HepG2 (cell line): ENCODE data around the gene BLID. TPM values are rescaled to one million over a fixed set of nuclear protein-coding genes. Genes with fewer than 3 reads are reported as not detected.

Source experiments
- ATAC-seq: fragments of 200-7000 bp; cut with Tn5 transposase; 3 replicates; pipeline ENCODE4 v1.9.1; 2020; ENCODE audit warnings: mild to moderate bottlenecking, moderate library complexity
- BruUV-seq: library from RNA; stranded (reverse); fragments of 400-500 nt; replicated peaks from 2 replicates; lab custom pipeline; 2021; lab: Mats Ljungman, UMichigan
- CTCF ChIA-PET: fragments of 300-600 bp; formaldehyde crosslinking; extraction: SDS; loops from one replicate; lab custom pipeline; 2021; ENCODE audit warnings: low total read pairs, inconsistent platforms, low intra/inter-chr PET ratio; lab: Yijun Ruan, JAX
- POLR2A ChIA-PET: fragments of 350-600 bp; sonication (Branson Sonifier 250); formaldehyde crosslinking; loops from one replicate; lab custom pipeline; 2020; ENCODE audit warnings: antibody characterized with exemption, inconsistent platforms; lab: Yijun Ruan, JAX
- DNase-seq: peaks from one replicate; pipeline ENCODE4 v3.0.0-alpha.2; 2015; ENCODE audit warnings: low spot score
- FAIRE-seq: peaks from 3 replicates; lab custom pipeline; 2011; peaks lifted over from hg19 to GRCh38; lab: Jason Lieb, UNC
- H2AFZ ChIP-seq: one replicate; pipeline ENCODE4 v1.6.1; 2011; ENCODE audit warnings: low read length, inconsistent platforms
- H3K27ac ChIP-seq: fragments of 300-600 bp; 3 replicates; pipeline ENCODE4 v1.8.0; 2011; ENCODE audit warnings: mixed run types, mild to moderate bottlenecking, mixed read lengths, low read length, inconsistent platforms; ENCODE audit not compliant: insufficient read depth; ENCODE audit errors: extremely low read length
- H3K27me3 ChIP-seq, 2 experiments: fragments of 200-600 bp in 1 of 2; 2 replicates in 1 of 2; 3 replicates in 1 of 2; pipeline versions ENCODE4 v1.6.0 to v1.8.0; 2011; ENCODE audit warnings: low read length in 2 of 2, mild to moderate bottlenecking in 2 of 2, moderate library complexity in 2 of 2, inconsistent platforms in 1 of 2; ENCODE audit not compliant: insufficient read depth in 2 of 2, control insufficient read depth in 1 of 2
- H3K36me3 ChIP-seq, 2 experiments: fragments of 200-600 bp in 1 of 2; replicated peaks in 1 of 2; 2 replicates in 1 of 2; 3 replicates in 1 of 2; pipeline versions ENCODE4 v1.5.1 to v1.8.0; 2011; ENCODE audit warnings: low read length in 2 of 2, inconsistent platforms in 1 of 2; ENCODE audit not compliant: insufficient read depth in 2 of 2, control insufficient read depth in 1 of 2
- H3K4me1 ChIP-seq: 2 replicates; pipeline ENCODE4 v1.5.1; 2012; ENCODE audit warnings: low read length, inconsistent platforms; ENCODE audit not compliant: insufficient read depth
- H3K4me2 ChIP-seq: 2 replicates; pipeline ENCODE4 v1.6.0; 2011; ENCODE audit warnings: low read depth, low read length, inconsistent platforms
- H3K4me3 ChIP-seq, 3 experiments: fragments of 200-600 bp in 1 of 3; sonication (generic), shearing (Covaris generic) in 1 of 3; replicated peaks in 1 of 3; 2 replicates each; pipeline ENCODE4 v1.5.1; 2011 to 2016; ENCODE audit warnings: low read length in 3 of 3, inconsistent platforms in 2 of 3, low read depth in 2 of 3, mild to moderate bottlenecking in 2 of 3, control low read depth in 1 of 3, mixed read lengths in 1 of 3; ENCODE audit not compliant: insufficient read depth in 1 of 3
- H3K79me2 ChIP-seq: one replicate; pipeline ENCODE4 v1.6.1; 2011; ENCODE audit warnings: low read length, inconsistent platforms; ENCODE audit not compliant: insufficient read depth
- H3K9ac ChIP-seq: 2 replicates; pipeline ENCODE4 v1.6.0; 2011; ENCODE audit warnings: mild to moderate bottlenecking, low read depth, low read length, inconsistent platforms; ENCODE audit not compliant: insufficient read depth
- H3K9me3 ChIP-seq: 2 replicates; pipeline ENCODE4 v1.5.1; 2012; ENCODE audit warnings: mild to moderate bottlenecking, low read length
- H4K20me1 ChIP-seq: 2 replicates; pipeline ENCODE4 v1.6.0; 2011; ENCODE audit warnings: inconsistent platforms, mild to moderate bottlenecking, low read length, moderate library complexity; ENCODE audit not compliant: insufficient read depth
- AGO2 ChIP-seq: fragments of 200-400 bp; formaldehyde crosslinking; optimal IDR thresholded peaks from 2 replicates; pipeline ENCODE3; 2017; ENCODE audit warnings: mild to moderate bottlenecking, low read depth, low read length, moderate library complexity
- CBX2 ChIP-seq, 2 experiments: fragments of 200-600 bp in 1 of 2; sonication (generic); formaldehyde crosslinking in 1 of 2; IDR thresholded peaks; 2 replicates each; pipeline versions ENCODE4 v1.7.0 to v1.8.1; 2018 to 2022; ENCODE audit warnings: low read depth in 2 of 2, low read length in 1 of 2, mild to moderate bottlenecking in 1 of 2, missing genetic modification reagents in 1 of 2
- GABPB1 ChIP-seq: IDR thresholded peaks from 2 replicates; pipeline ENCODE4 v1.6.1; 2016; ENCODE audit warnings: mild to moderate bottlenecking, missing genetic modification reagents, moderate library complexity, missing compliant biosample characterization
- KLF12 ChIP-seq: sonication (generic); formaldehyde crosslinking; IDR thresholded peaks from 2 replicates; pipeline ENCODE4 v1.4.0; 2020; ENCODE audit warnings: missing genetic modification reagents, borderline replicate concordance
- MEIS1 ChIP-seq: sonication (generic); formaldehyde crosslinking; IDR thresholded peaks from 2 replicates; pipeline ENCODE4 v1.9.0; 2021; ENCODE audit warnings: mild to moderate bottlenecking, missing genetic modification reagents, moderate library complexity, borderline replicate concordance
- NR3C1 ChIP-seq: sonication (generic); formaldehyde crosslinking; IDR thresholded peaks from 2 replicates; pipeline ENCODE4 v1.4.0; 2020; ENCODE audit warnings: missing genetic modification reagents
- SAP130 ChIP-seq: IDR thresholded peaks from 2 replicates; pipeline ENCODE4 v1.6.1; 2016; ENCODE audit warnings: low read depth
- TAF15 ChIP-seq: fragments of 200-400 bp; formaldehyde crosslinking; IDR thresholded peaks from one replicate; pipeline ENCODE4 v1.6.1; 2018; ENCODE audit warnings: mild to moderate bottlenecking, low read depth, low read length; ENCODE audit not compliant: poor library complexity, severe bottlenecking
- ZNF30 ChIP-seq: sonication (generic); formaldehyde crosslinking; IDR thresholded peaks from 2 replicates; pipeline ENCODE4 v1.5.0; 2020; ENCODE audit warnings: mild to moderate bottlenecking, missing genetic modification reagents
- ZNF354B ChIP-seq: sonication (generic); formaldehyde crosslinking; IDR thresholded peaks from 2 replicates; pipeline ENCODE4 v1.8.0; 2022; ENCODE audit warnings: mild to moderate bottlenecking, missing genetic modification reagents
- ZNF550 ChIP-seq: sonication (generic); formaldehyde crosslinking; IDR thresholded peaks from 2 replicates; pipeline ENCODE4 v1.4.0; 2020; ENCODE audit warnings: mild to moderate bottlenecking, missing genetic modification reagents, borderline replicate concordance
- ZSCAN22 ChIP-seq: sonication (generic); formaldehyde crosslinking; IDR thresholded peaks from 2 replicates; pipeline ENCODE4 v1.4.0; 2020; ENCODE audit warnings: mild to moderate bottlenecking, missing genetic modification reagents
- WGBS: methylation state at CpG from one replicate; pipeline ENCODE4 v1.1.6; 2017; ENCODE audit warnings: low lambda C conversion rate; 5-methylcytosine and 5-hydroxymethylcytosine counted together
- in situ Hi-C: cut with HindIII; loops from 2 replicates; pipeline ENCODE4 v1.10.0; 2017; ENCODE audit warnings: low pct_unique_long_range_greater_than_20kb; ENCODE audit not compliant: extremely low pct_ligation_motif_present
- intact Hi-C: fragments of 100-400 bp; cut with micrococcal nuclease; formaldehyde crosslinking; loops from one replicate; pipeline ENCODE4 v1.10.0; 2022; ENCODE audit not compliant: unreplicated experiment
- polyA plus RNA-seq, 8 experiments: library from polyadenylated mRNA; depleted of rRNA in 3 of 8; stranded (reverse) in 7 of 8; unstranded in 1 of 8; fragments of >200 nt; fragmentation: Illumina TruSeq in 4 of 8; extraction: Trizol in 4 of 8; gene quantifications; 2 replicates each; pipeline versions ENCODE4 v1.2.1 to v1.2.3, GENCODE V29; 2011 to 2016; ENCODE audit warnings: low read depth in 4 of 8, missing spikeins in 1 of 8, mixed read lengths in 1 of 8; ENCODE audit not compliant: insufficient read depth in 1 of 8
- total RNA-seq, 5 experiments: library from RNA; depleted of rRNA; stranded (reverse); fragments of >200 nt; fragmentation: Illumina TruSeq; extraction: Trizol; gene quantifications; 2 replicates each; pipeline ENCODE4 v1.2.3, GENCODE V29; 2016; ENCODE audit warnings: low read depth in 1 of 5
- TF ChIP-seq, protein P1 (sequence below): sonication (generic); formaldehyde crosslinking; IDR thresholded peaks from 2 replicates; pipeline ENCODE4 v1.5.0; 2020; ENCODE audit warnings: mild to moderate bottlenecking, missing genetic modification reagents
- TF ChIP-seq, protein P2 (sequence below): sonication (generic); formaldehyde crosslinking; IDR thresholded peaks from 2 replicates; pipeline ENCODE4 v1.5.0; 2020; ENCODE audit warnings: missing genetic modification reagents, mild to moderate bottlenecking, borderline replicate concordance
- TF ChIP-seq, protein P3 (sequence below): sonication (generic); formaldehyde crosslinking; IDR thresholded peaks from 2 replicates; pipeline ENCODE4 v1.4.0; 2020; ENCODE audit warnings: missing genetic modification reagents, borderline replicate concordance
- TF ChIP-seq, protein P4 (sequence below): sonication (generic); formaldehyde crosslinking; IDR thresholded peaks from 2 replicates; pipeline ENCODE4 v1.4.0; 2020; ENCODE audit warnings: missing genetic modification reagents

Gene BLID
- total and polyA plus RNA-seq, 2 of the 13 experiments (the other 11 are each of a cell fraction or from before 2014, with no cell fraction given): not detected

DNA sequence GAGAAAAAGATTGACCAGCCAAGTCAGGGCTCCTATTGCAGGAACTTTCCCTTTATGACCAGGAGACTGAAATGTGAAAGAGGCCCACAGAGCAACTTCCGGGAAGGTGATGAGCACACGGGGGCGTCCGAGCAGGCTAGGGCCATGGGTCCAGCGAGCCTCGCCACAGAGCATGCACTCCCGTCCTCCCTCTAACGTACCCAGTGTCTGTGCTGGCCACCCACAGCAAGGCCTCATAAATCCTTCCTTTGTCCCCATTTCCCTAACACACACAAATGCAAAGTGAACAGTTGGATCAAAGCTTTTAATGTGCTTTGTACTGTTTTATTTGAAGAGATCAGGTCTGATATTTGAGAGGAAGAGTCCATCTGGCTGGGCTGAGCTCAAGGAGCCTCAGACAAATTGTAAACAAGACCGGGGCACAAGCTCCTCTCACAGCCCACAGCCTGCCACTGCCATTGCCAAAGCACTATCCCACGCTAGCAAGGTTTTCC lies 44.3 kb downstream of the BLID start:
- no peak overlapping the region for H3K27ac ChIP-seq
- H3K36me3 ChIP-seq: no peaks in the 10 kb centered on the region
- H3K4me3 ChIP-seq: no peak overlapping the region
- no peak overlapping the region for H2AFZ ChIP-seq
- no peaks in the 10 kb centered on the region for H4K20me1 ChIP-seq
- DNase-seq (no peak), FAIRE-seq (no peak)
- POLR2A ChIA-PET: no interaction called here
- BruUV-seq: no TSS peak
- no peak overlapping the region for H3K9ac ChIP-seq
- no peaks in the 10 kb centered on the region for H3K9me3 ChIP-seq
- H3K27me3 ChIP-seq: no peaks in the 10 kb centered on the region
- CTCF ChIA-PET: no interaction called here
- no peak overlapping the region for H3K4me2 ChIP-seq
- no peaks in the 10 kb centered on the region for H3K4me1 ChIP-seq
- H3K79me2 ChIP-seq: no peaks in the 10 kb centered on the region
- intact Hi-C loops: no loop called here
- TF ChIP-seq, protein P1, sequence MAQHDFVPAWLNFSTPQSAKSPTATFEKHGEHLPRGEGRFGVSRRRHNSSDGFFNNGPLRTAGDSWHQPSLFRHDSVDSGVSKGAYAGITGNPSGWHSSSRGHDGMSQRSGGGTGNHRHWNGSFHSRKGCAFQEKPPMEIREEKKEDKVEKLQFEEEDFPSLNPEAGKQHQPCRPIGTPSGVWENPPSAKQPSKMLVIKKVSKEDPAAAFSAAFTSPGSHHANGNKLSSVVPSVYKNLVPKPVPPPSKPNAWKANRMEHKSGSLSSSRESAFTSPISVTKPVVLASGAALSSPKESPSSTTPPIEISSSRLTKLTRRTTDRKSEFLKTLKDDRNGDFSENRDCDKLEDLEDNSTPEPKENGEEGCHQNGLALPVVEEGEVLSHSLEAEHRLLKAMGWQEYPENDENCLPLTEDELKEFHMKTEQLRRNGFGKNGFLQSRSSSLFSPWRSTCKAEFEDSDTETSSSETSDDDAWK: no peak
- no peak for TF ChIP-seq GABPB1 (CRISPR knock-in tag)
- TF ChIP-seq ZNF550 (CRISPR knock-in tag): no peak
- no peak for TF ChIP-seq NR3C1 (CRISPR knock-in tag)
- no peak for TF ChIP-seq CBX2 (IDR thresholded peaks at IDR 0.05; ENCODE audit: low read depth, low read length)
- TF ChIP-seq CBX2 (CRISPR knock-in tag; IDR thresholded peaks at IDR 0.05; ENCODE audit: low read depth): no peak
- TF ChIP-seq SAP130 (CRISPR knock-in tag): no peak
- TF ChIP-seq ZNF30: no peak
- no peak for TF ChIP-seq TAF15
- TF ChIP-seq ZSCAN22: no peak
- TF ChIP-seq, protein P2, sequence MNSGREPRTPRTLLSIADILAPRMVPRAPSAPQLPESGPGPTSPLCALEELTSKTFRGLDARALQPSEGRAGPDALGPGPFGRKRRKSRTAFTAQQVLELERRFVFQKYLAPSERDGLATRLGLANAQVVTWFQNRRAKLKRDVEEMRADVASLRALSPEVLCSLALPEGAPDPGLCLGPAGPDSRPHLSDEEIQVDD: no peak
- TF ChIP-seq MEIS1 (CRISPR knock-in tag): no peak
- TF ChIP-seq, protein P3, sequence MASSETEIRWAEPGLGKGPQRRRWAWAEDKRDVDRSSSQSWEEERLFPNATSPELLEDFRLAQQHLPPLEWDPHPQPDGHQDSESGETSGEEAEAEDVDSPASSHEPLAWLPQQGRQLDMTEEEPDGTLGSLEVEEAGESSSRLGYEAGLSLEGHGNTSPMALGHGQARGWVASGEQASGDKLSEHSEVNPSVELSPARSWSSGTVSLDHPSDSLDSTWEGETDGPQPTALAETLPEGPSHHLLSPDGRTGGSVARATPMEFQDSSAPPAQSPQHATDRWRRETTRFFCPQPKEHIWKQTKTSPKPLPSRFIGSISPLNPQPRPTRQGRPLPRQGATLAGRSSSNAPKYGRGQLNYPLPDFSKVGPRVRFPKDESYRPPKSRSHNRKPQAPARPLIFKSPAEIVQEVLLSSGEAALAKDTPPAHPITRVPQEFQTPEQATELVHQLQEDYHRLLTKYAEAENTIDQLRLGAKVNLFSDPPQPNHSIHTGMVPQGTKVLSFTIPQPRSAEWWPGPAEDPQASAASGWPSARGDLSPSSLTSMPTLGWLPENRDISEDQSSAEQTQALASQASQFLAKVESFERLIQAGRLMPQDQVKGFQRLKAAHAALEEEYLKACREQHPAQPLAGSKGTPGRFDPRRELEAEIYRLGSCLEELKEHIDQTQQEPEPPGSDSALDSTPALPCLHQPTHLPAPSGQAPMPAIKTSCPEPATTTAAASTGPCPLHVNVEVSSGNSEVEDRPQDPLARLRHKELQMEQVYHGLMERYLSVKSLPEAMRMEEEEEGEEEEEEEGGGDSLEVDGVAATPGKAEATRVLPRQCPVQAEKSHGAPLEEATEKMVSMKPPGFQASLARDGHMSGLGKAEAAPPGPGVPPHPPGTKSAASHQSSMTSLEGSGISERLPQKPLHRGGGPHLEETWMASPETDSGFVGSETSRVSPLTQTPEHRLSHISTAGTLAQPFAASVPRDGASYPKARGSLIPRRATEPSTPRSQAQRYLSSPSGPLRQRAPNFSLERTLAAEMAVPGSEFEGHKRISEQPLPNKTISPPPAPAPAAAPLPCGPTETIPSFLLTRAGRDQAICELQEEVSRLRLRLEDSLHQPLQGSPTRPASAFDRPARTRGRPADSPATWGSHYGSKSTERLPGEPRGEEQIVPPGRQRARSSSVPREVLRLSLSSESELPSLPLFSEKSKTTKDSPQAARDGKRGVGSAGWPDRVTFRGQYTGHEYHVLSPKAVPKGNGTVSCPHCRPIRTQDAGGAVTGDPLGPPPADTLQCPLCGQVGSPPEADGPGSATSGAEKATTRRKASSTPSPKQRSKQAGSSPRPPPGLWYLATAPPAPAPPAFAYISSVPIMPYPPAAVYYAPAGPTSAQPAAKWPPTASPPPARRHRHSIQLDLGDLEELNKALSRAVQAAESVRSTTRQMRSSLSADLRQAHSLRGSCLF: no peak
- TF ChIP-seq KLF12: no peak
- TF ChIP-seq ZNF354B (CRISPR knock-in tag): no peak
- TF ChIP-seq AGO2: no peak
- TF ChIP-seq, protein P4, sequence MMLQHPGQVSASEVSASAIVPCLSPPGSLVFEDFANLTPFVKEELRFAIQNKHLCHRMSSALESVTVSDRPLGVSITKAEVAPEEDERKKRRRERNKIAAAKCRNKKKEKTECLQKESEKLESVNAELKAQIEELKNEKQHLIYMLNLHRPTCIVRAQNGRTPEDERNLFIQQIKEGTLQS (CRISPR knock-in tag): no peak
- TF ChIP-seq, all 625 proteins: peak for 0
- WGBS: 33% methylated on average over 4 of the region's 10 CpGs
- ATAC-seq: peak; percentile 57; the same call in 2 of the 3 replicates
- in situ Hi-C loops: no loop called here
